Measurements from ENCODE around the gene BST1. TPM values are rescaled to one million over a fixed set of nuclear protein-coding genes. Genes with fewer than 3 reads are reported as not detected.
A peak's percentile ranks its signal among the peaks of the same experiment; 100 is the strongest.

The BST1 gene
- total RNA-seq, 1 donor: 19.7 TPM

DNA sequence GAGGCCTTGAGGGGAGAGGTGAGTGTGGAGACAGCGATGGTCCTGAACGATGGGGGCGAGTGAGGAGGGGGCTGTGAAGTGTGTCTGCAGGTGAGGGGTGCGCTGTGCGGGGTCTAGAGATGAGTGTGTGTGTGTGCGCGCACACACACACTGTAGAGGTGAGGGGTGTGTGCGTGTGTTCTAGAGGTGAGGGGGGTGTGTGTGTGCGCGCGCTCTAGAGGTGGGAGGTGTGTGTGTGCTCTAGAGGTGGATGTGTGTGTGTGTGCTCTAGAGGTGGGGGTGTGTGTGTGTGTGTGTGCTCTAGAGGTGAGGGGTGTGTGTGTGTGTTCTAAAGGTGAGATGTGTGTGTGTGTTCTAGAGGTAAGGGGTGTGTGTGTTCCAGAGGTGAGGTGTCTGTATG lies 574 bp downstream of the BST1 start:
- no peak for TF ChIP-seq CTCF (IDR thresholded peaks at IDR 0.05; ENCODE audit: insufficient read depth, low read length)
- DNase-seq (ENCODE audit: low read depth): no peak
- H3K4me3 ChIP-seq (ENCODE audit: low read depth, low read length): peak overlapping the region; percentile 67

DNA sequence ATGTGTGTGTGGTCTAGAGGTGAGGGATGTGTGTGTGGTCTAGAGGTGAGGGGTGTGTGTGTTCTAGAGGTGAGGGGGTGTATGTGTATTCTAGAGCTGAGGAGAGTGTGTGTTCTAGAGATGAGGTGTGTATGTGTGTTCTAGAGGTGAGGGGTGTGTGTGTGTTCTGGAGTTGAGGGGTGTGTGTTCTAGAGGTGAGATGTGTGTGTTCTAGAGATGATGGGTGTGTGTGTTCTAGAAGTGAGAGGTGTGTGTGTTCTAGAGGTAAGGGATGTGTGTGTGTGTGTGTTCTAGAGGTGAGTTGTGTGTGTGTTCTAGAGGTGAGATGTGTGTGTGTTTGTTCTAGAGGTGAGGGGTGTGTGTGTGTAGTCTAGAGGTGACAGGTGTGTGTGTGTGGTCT lies 1.3 kb downstream of the BST1 start:
- no peak for TF ChIP-seq CTCF (IDR thresholded peaks at IDR 0.05; ENCODE audit: insufficient read depth, low read length)
- no peak for DNase-seq (ENCODE audit: low read depth)
- H3K4me3 ChIP-seq (ENCODE audit: low read depth, low read length): no peak overlapping the region

- DNase-seq (ENCODE audit: low read depth): peak; percentile 62
- no peak overlapping the region for H3K4me3 ChIP-seq (ENCODE audit: low read depth, low read length)
- TF ChIP-seq CTCF (IDR thresholded peaks at IDR 0.05; ENCODE audit: insufficient read depth, low read length): no peak
Observed at GRCh38 chr4:15706646-15707362, 3.9 kb downstream of the BST1 start.

DNA sequence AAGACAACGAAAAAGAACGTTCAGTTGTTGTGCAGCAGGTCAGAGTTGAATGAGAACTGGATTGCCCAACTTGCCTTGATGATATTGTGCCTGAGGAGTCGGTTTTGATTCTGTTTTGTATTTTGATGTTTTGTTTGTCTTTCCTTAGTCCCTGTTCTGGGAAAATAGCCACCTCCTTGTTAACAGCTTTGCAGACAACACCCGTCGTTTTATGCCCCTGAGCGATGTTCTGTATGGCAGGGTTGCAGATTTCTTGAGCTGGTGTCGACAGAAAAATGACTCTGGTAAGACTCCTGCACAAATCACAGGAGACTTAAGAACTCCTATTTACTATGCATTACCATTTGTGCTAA lies 4.5 kb downstream of the BST1 start:
- TF ChIP-seq CTCF (IDR thresholded peaks at IDR 0.05; ENCODE audit: insufficient read depth, low read length): no peak
- DNase-seq (ENCODE audit: low read depth): no peak
- H3K4me3 ChIP-seq (ENCODE audit: low read depth, low read length): no peak overlapping the region

DNA sequence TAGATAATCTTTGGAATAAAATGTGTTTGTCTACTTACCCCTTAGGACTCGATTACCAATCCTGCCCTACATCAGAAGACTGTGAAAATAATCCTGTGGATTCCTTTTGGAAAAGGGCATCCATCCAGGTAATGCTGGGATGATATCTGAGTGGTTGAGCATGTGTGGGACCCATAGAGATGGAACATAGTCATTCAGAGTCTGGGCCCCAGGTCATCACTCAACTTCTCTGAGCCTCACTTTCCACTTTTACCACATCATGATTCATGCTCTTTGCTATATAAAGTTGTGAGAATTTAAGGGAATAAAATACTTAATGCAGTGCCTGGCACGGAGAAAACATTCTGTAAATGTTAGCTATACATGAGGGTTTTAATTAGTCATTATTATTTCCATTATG lies 8.9 kb downstream of the BST1 start:
- no peak overlapping the region for H3K4me3 ChIP-seq (ENCODE audit: low read depth, low read length)
- TF ChIP-seq CTCF (IDR thresholded peaks at IDR 0.05; ENCODE audit: insufficient read depth, low read length): no peak
- DNase-seq (ENCODE audit: low read depth): no peak

DNA sequence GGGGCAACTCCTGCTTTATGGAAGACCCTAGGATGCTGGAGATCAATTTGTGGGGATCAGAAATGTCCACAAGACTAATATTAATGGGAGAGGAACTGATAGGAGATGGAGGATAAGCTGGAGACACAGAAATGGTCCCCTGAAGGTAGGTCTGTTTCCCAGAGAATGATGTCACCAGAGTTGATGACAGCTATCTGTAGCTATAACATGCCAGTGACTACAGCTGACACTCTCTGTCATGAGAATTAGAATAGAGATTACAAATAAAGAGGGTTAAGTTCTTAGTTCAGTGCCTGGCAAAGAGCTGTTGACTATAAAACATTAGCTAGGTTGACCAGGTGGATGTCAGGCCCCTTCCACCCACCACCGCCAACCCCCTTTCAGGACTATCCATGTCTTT lies 9.3 kb downstream of the BST1 start:
- no peak for DNase-seq (ENCODE audit: low read depth)
- no peak for TF ChIP-seq CTCF (IDR thresholded peaks at IDR 0.05; ENCODE audit: insufficient read depth, low read length)
- H3K4me3 ChIP-seq (ENCODE audit: low read depth, low read length): no peak overlapping the region

DNA sequence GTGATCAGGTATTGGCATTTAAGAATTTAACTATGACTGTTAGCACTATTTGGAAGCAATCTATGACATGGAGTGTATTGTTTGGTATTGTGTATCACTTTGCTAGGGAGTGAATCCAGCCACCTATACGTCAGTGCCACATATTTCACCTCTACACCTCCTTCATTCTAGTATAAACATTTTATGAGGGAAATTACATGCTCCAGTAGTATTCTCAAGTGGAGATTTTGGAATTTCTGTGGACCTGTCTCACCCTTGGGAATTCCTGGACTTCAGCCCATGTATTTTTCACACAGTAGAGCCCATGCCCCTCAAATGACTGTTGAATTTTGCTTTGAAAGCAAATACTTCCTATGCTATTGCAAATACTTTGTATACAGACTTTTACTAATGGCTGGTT lies 11.3 kb downstream of the BST1 start:
- TF ChIP-seq CTCF (IDR thresholded peaks at IDR 0.05; ENCODE audit: insufficient read depth, low read length): no peak
- no peak for DNase-seq (ENCODE audit: low read depth)
- H3K4me3 ChIP-seq (ENCODE audit: low read depth, low read length): no peak overlapping the region
